Measurements from ENCODE around the gene DBNDD2.

GRCh38 chr20:45440891-45441685 is 33.0 kb downstream of the DBNDD2 start:
- no peak for TF ChIP-seq CTCF (IDR thresholded peaks at IDR 0.05)
- TF ChIP-seq EZH2 (IDR thresholded peaks at IDR 0.05): no peak
- no peak for TF ChIP-seq EZH2phosphoT487 (IDR thresholded peaks at IDR 0.05)

Data from neural progenitor cell (in vitro differentiated cells).